Smooth muscle cell (in vitro differentiated cells): ENCODE results near the gene TIMM50. TPM values are rescaled to one million over a fixed set of nuclear protein-coding genes. Genes with fewer than 3 reads are reported as not detected.
A peak's percentile ranks its signal among the peaks of the same experiment; 100 is the strongest.

Experiments used
- DNase-seq: peaks from one replicate; lab custom pipeline; 2025; ENCODE audit not compliant: unreplicated experiment; lab: John Stamatoyannopoulos, UW
- H2AFZ ChIP-seq: fragments of 200-600 bp; sonication (generic); 2 replicates; pipeline ENCODE4 v1.6.0; 2016; ENCODE audit warnings: antibody characterized with exemption, low read depth, mild to moderate bottlenecking
- H3F3A ChIP-seq: fragments of 200-600 bp; sonication (generic); 2 replicates; pipeline ENCODE4 v1.6.0; 2017; ENCODE audit warnings: antibody characterized with exemption, low read depth
- H3K27ac ChIP-seq: fragments of 200-600 bp; sonication (generic); 2 replicates; pipeline ENCODE4 v1.5.1; 2016; ENCODE audit warnings: low read depth, mild to moderate bottlenecking
- H3K27me3 ChIP-seq: fragments of 200-600 bp; sonication (generic); 2 replicates; pipeline ENCODE4 v1.6.1; 2016; ENCODE audit warnings: low read depth, mild to moderate bottlenecking
- H3K36me3 ChIP-seq: fragments of 200-600 bp; sonication (generic); 2 replicates; pipeline ENCODE4 v1.5.1; 2016; ENCODE audit warnings: low read depth
- H3K4me1 ChIP-seq: fragments of 200-600 bp; sonication (generic); 2 replicates; pipeline ENCODE4 v1.5.1; 2016; ENCODE audit warnings: low read depth
- H3K4me2 ChIP-seq: fragments of 200-600 bp; sonication (generic); 2 replicates; pipeline ENCODE4 v1.6.0; 2016; ENCODE audit warnings: mild to moderate bottlenecking
- H3K4me3 ChIP-seq: fragments of 200-600 bp; sonication (generic); 2 replicates; pipeline ENCODE4 v1.5.1; 2016; ENCODE audit warnings: mild to moderate bottlenecking
- H3K79me2 ChIP-seq: fragments of 200-600 bp; sonication (generic); 2 replicates; pipeline ENCODE4 v1.6.0; 2016; ENCODE audit warnings: low read depth, mild to moderate bottlenecking
- H3K9ac ChIP-seq: fragments of 200-600 bp; sonication (generic); 2 replicates; pipeline ENCODE4 v1.6.0; 2016; ENCODE audit warnings: low read depth
- H3K9me3 ChIP-seq: fragments of 200-600 bp; sonication (generic); replicated peaks from 2 replicates; pipeline ENCODE4 v1.5.1; 2016; ENCODE audit warnings: low read depth
- H4K20me1 ChIP-seq: fragments of 200-600 bp; sonication (generic); 2 replicates; pipeline ENCODE4 v1.6.0; 2016; ENCODE audit warnings: low read depth
- CTCF ChIP-seq: fragments of 200-600 bp; sonication (generic); IDR thresholded peaks from 2 replicates; pipeline ENCODE4 v1.5.1; 2017; ENCODE audit warnings: borderline replicate concordance, mild to moderate bottlenecking, antibody characterized with exemption; ENCODE audit not compliant: insufficient read depth, poor library complexity, severe bottlenecking
- WGBS: methylation state at CpG from one replicate; pipeline ENCODE4 v1.1.7; 2016; ENCODE audit warnings: low lambda C conversion rate; 5-methylcytosine and 5-hydroxymethylcytosine counted together
- polyA plus RNA-seq: library from polyadenylated mRNA; unstranded; fragments of >200 nt; fragmentation: Nextera tagmentation; extraction: Ambion mirVana; gene quantifications from 2 replicates; pipeline ENCODE4 v1.2.1, GENCODE V29; 2016
- total RNA-seq: library from RNA; depleted of rRNA; stranded (reverse); fragments of >200 nt; gene quantifications from 2 replicates; pipeline ENCODE4 v1.2.3, GENCODE V29; 2014

The TIMM50 gene
- total and polyA plus RNA-seq, 2 experiments from 2014 or later: 66.1 to 108 TPM

GRCh38 chr19:39497996-39498797 is 17.6 kb downstream of the TIMM50 start:
- H3F3A ChIP-seq: no peaks in the 10 kb centered on the region
- H4K20me1 ChIP-seq: no peaks in the 10 kb centered on the region
- H3K79me2 ChIP-seq: no peaks in the 10 kb centered on the region
- peak overlapping the region; percentile 37 for H3K4me3 ChIP-seq
- peak overlapping the region; percentile 84 for H3K4me2 ChIP-seq
- H3K36me3 ChIP-seq: no peaks in the 10 kb centered on the region
- WGBS: 2% methylated on average over 34 of the region's 40 CpGs
- peak overlapping the region; percentile 2 for H2AFZ ChIP-seq
- no peak overlapping the region for H3K9ac ChIP-seq
- H3K4me1 ChIP-seq: peaks cover 13% of the 10 kb centered on the region
- peaks cover 43% of the 10 kb centered on the region for H3K27me3 ChIP-seq
- peak; percentile 25 for TF ChIP-seq CTCF
- DNase-seq: peak; percentile 11
- H3K9me3 ChIP-seq: no peaks in the 10 kb centered on the region
- H3K27ac ChIP-seq: no peak overlapping the region

- H3K9ac ChIP-seq: no peak within 1 kb of the TSS
- H3K27me3 ChIP-seq: peaks cover 51% of the 10 kb centered on the region
- DNase-seq: no peak
- H3K9me3 ChIP-seq: no peaks in the 10 kb centered on the region
- no peaks in the 10 kb centered on the region for H4K20me1 ChIP-seq
- peak within 1 kb of the TSS; percentile 37 for H3K4me3 ChIP-seq
- no peaks in the 10 kb centered on the region for H3F3A ChIP-seq
- H2AFZ ChIP-seq: peak within 1 kb of the TSS; percentile 2
- H3K4me2 ChIP-seq: peak within 1 kb of the TSS; percentile 84
- H3K36me3 ChIP-seq: no peaks in the 10 kb centered on the region
- H3K4me1 ChIP-seq: peaks cover 13% of the 10 kb centered on the region
- H3K79me2 ChIP-seq: no peaks in the 10 kb centered on the region
- TF ChIP-seq CTCF: no peak
- WGBS: 5% methylated on average over 42 of the region's 60 CpGs
- no peak within 1 kb of the TSS for H3K27ac ChIP-seq
Observed at GRCh38 chr19:39498798-39499642, 18.4 kb downstream of the TIMM50 start, which contains the start of gene DLL3. Gene DLL3 (plus strand): TSS chr19:39498947. CDS start chr19:39498975, 28 bp downstream.

GRCh38 chr19:39499932-39500331 is 19.3 kb downstream of the TIMM50 start:
- WGBS: 81% methylated on average over 8 of the region's 8 CpGs
- DNase-seq: no peak
- H3K4me2 ChIP-seq: no peak overlapping the region
- H3K27me3 ChIP-seq: peaks cover 56% of the 10 kb centered on the region
- TF ChIP-seq CTCF: no peak
- no peak overlapping the region for H3K4me3 ChIP-seq
- no peaks in the 10 kb centered on the region for H4K20me1 ChIP-seq
- no peak overlapping the region for H3K27ac ChIP-seq
- no peaks in the 10 kb centered on the region for H3F3A ChIP-seq
- peaks cover 13% of the 10 kb centered on the region for H3K4me1 ChIP-seq
- H3K9ac ChIP-seq: no peak overlapping the region
- no peak overlapping the region for H2AFZ ChIP-seq
- H3K79me2 ChIP-seq: no peaks in the 10 kb centered on the region
- H3K36me3 ChIP-seq: no peaks in the 10 kb centered on the region
- no peaks in the 10 kb centered on the region for H3K9me3 ChIP-seq
